K562 (cell line): Measurements from ENCODE around the gene KIF26B. TPM values are rescaled to one million over a fixed set of nuclear protein-coding genes. Genes with fewer than 3 reads are reported as not detected.
A peak's percentile ranks its signal among the peaks of the same experiment; 100 is the strongest.

Experiments
- FOXO4 ChIP-seq: fragments of 450-650 bp; formaldehyde crosslinking; IDR thresholded peaks from 2 replicates; pipeline ENCODE4 v1.4.0; 2020; ENCODE audit warnings: mild to moderate bottlenecking, moderate library complexity
- GABPA ChIP-seq: fragments of 200-800 bp; sonication (Bioruptor generic); conservative IDR thresholded peaks from 2 replicates; pipeline ENCODE4 v1.6.1; 2016; ENCODE audit warnings: low read depth, missing genetic modification characterization, missing compliant biosample characterization
- HINFP ChIP-seq: fragments of 450-650 bp; conservative IDR thresholded peaks from 2 replicates; pipeline ENCODE4 v1.6.1; 2016; ENCODE audit warnings: missing genetic modification characterization, low read depth, mild to moderate bottlenecking, control low read depth, missing compliant biosample characterization
- polyA plus RNA-seq, 8 experiments: library from polyadenylated mRNA; depleted of rRNA in 4 of 8; stranded (reverse) in 5 of 8; unstranded in 3 of 8; fragments of >200 nt; fragmentation: Nextera tagmentation in 2 of 8; fragmentation: Illumina TruSeq in 1 of 8; extraction: Ambion mirVana in 2 of 8; extraction: Trizol in 1 of 8; gene quantifications; 2 replicates each; pipeline versions ENCODE4 v1.2.1 to v1.2.3, GENCODE V29; 2011 to 2014; ENCODE audit warnings: inconsistent platforms in 1 of 8, missing spikeins in 1 of 8
- total RNA-seq, 7 experiments: library from RNA; depleted of rRNA in 6 of 7; stranded (reverse); fragments of >200 nt in 6 of 7; fragmentation: Illumina TruSeq in 2 of 7; extraction: Trizol in 2 of 7; gene quantifications; 2 replicates each; pipeline versions ENCODE4 v1.2.1 to v1.2.3, GENCODE V29; 2011 to 2021; ENCODE audit warnings: low replicate concordance in 1 of 7
- TF ChIP-seq, protein P1 (sequence below), 2 experiments: fragments of 450-650 bp in 1 of 2; sonication (generic) in 1 of 2; formaldehyde crosslinking in 1 of 2; IDR thresholded peaks; 2 replicates each; pipeline versions ENCODE4 v1.7.1 to v1.9.0; 2016 to 2022; ENCODE audit warnings: inconsistent platforms in 1 of 2, mild to moderate bottlenecking in 1 of 2, missing genetic modification reagents in 1 of 2

KIF26B gene
- total and polyA plus RNA-seq, 9 of the 15 experiments (the other 6 are each of a cell fraction or from before 2014, with no cell fraction given) = 0.02 to 0.08 (median 0.03) TPM; not detected in 6

DNA sequence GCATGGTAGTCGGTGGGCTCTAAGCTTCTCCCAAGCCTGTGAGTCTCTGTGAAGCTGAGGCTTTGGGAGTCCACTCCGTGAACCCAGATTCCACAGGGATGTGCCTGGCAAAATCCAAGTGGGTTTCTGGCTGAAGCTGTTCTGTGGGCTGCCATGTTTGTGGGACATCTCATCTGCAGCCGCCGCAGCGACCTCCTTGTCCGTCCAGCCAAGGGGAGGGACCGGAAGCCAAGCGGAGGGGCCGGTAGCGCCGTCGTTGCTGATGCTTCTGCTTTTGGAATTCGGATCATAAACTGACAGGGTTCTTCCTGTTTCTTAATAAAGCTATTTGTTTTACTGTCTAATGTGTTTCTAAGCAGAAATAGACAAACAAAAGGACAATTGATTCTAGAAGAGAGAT is 13.3 kb downstream of the KIF26B start (continued):
- TF ChIP-seq, protein P1, sequence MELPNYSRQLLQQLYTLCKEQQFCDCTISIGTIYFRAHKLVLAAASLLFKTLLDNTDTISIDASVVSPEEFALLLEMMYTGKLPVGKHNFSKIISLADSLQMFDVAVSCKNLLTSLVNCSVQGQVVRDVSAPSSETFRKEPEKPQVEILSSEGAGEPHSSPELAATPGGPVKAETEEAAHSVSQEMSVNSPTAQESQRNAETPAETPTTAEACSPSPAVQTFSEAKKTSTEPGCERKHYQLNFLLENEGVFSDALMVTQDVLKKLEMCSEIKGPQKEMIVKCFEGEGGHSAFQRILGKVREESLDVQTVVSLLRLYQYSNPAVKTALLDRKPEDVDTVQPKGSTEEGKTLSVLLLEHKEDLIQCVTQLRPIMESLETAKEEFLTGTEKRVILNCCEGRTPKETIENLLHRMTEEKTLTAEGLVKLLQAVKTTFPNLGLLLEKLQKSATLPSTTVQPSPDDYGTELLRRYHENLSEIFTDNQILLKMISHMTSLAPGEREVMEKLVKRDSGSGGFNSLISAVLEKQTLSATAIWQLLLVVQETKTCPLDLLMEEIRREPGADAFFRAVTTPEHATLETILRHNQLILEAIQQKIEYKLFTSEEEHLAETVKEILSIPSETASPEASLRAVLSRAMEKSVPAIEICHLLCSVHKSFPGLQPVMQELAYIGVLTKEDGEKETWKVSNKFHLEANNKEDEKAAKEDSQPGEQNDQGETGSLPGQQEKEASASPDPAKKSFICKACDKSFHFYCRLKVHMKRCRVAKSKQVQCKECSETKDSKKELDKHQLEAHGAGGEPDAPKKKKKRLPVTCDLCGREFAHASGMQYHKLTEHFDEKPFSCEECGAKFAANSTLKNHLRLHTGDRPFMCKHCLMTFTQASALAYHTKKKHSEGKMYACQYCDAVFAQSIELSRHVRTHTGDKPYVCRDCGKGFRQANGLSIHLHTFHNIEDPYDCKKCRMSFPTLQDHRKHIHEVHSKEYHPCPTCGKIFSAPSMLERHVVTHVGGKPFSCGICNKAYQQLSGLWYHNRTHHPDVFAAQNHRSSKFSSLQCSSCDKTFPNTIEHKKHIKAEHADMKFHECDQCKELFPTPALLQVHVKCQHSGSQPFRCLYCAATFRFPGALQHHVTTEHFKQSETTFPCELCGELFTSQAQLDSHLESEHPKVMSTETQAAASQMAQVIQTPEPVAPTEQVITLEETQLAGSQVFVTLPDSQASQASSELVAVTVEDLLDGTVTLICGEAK (IDR thresholded peaks at IDR 0.05) = peak; percentile 63; the same call in 1 of the 2 replicates
- TF ChIP-seq, protein P1 (CRISPR knock-in tag; IDR thresholded peaks at IDR 0.05) = no peak
- no peak for TF ChIP-seq HINFP
- peak; percentile 63 for TF ChIP-seq GABPA (tag)
- TF ChIP-seq FOXO4 (CRISPR knock-in tag) = no peak
